Stimulated activated CD8-positive, alpha-beta memory T cell treated with anti-CD3 and anti-CD28 coated beads, Interleukin-4, amount 100 ng/mL, for 24 hours (primary cell): Measurements from ENCODE around the gene DVL1.

ENCODE experiments used
- DNase-seq: peaks from one replicate; pipeline ENCODE4 v3.0.0-alpha.2; 2020; ENCODE audit warnings: low read depth

Gene DVL1

GRCh38 chr1:1355416-1355815 lies 6.2 kb upstream of the DVL1 start:
- DNase-seq, result no peak

GRCh38 chr1:1354271-1355247 lies 5.3 kb upstream of the DVL1 start:
- no peak for DNase-seq

- DNase-seq, result no peak
Measured at GRCh38 chr1:1353389-1354151, 4.4 kb upstream of the DVL1 start.

- no peak for DNase-seq
Measured at GRCh38 chr1:1352786-1353388, 3.7 kb upstream of the DVL1 start.

- no peak for DNase-seq
Measured at GRCh38 chr1:1351511-1352427, 2.6 kb upstream of the DVL1 start.

- DNase-seq, result no peak
Measured at GRCh38 chr1:1348420-1349255, 580 bp downstream of the DVL1 start.

GRCh38 chr1:1347663-1348419 lies 1.4 kb downstream of the DVL1 start:
- no peak for DNase-seq

- DNase-seq, result no peak
Measured at GRCh38 chr1:1347026-1347595, 2.1 kb downstream of the DVL1 start.

- no peak for DNase-seq
Measured at GRCh38 chr1:1346501-1346890, 2.7 kb downstream of the DVL1 start.

GRCh38 chr1:1345860-1346500 lies 3.2 kb downstream of the DVL1 start:
- DNase-seq, result no peak

GRCh38 chr1:1345384-1345783 lies 3.8 kb downstream of the DVL1 start:
- DNase-seq, result no peak

GRCh38 chr1:1344655-1345361 lies 4.4 kb downstream of the DVL1 start:
- peak; percentile 41 for DNase-seq

- no peak for DNase-seq
Measured at GRCh38 chr1:1343811-1344421, 5.3 kb downstream of the DVL1 start.

- no peak for DNase-seq
Measured at GRCh38 chr1:1342584-1343115, 6.6 kb downstream of the DVL1 start.

GRCh38 chr1:1342061-1342562 lies 7.1 kb downstream of the DVL1 start:
- DNase-seq, result no peak

- DNase-seq, result no peak
Measured at GRCh38 chr1:1341549-1342021, 7.6 kb downstream of the DVL1 start.

GRCh38 chr1:1340791-1341548 lies 8.2 kb downstream of the DVL1 start:
- DNase-seq, result no peak
